Measurements from ENCODE around the gene HOXC13. TPM values are rescaled to one million over a fixed set of nuclear protein-coding genes. Genes with fewer than 3 reads are reported as not detected.
A peak's percentile ranks its signal among the peaks of the same experiment; 100 is the strongest.

The HOXC13 gene
- total RNA-seq, 1 donor from 2014 or later = not detected

DNA sequence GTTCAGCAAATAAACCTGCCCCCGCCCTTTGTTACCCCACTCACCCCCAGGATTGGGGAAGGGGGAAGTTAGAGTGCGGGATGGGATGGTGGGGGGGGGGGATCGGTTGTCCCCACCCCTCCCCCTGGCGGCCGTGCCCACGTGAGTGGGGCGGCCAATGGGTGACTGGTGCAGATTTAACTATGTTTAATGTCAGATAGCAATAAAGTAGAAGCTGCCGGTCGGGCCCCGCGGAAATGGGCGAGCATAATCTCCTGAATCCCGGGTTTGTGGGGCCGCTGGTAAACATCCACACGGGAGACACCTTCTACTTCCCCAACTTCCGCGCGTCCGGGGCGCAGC lies 16.0 kb downstream of the HOXC13 start, which contains the start of gene HOXC12:
Gene HOXC12 (plus strand): TSS at position 210 of the 342 bp plus-strand sequence. CDS start 27 bp downstream, at position 237.
- DNase-seq (ENCODE audit: extremely low spot score in 2 of 2) = no peak

DNA sequence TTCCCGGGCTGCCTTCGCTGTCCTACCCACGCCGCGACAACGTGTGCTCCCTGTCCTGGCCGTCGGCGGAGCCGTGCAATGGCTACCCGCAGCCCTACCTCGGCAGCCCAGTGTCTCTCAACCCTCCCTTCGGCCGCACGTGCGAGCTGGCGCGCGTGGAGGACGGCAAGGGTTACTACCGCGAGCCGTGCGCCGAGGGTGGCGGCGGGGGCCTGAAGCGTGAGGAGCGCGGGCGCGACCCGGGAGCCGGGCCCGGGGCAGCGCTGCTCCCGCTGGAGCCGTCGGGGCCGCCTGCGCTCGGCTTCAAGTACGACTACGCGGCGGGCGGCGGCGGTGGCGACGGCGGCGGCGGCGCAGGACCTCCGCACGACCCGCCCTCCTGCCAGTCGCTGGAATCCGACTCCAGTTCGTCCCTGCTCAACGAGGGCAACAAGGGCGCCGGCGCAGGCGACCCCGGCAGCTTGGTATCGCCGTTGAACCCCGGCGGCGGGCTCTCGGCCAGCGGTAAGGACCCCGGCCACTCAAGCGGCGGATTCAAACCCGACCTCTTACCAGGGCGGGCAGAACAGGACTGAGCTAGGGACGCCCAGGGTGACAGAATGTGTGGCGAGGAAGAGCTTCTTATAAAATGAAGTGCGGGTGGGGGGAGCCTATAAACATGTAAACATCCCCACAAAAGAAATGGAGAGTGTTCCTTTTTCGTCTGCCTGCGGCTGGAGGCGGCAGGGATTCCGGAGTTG lies 16.6 kb downstream of the HOXC13 start:
- Histone ChIP-seq H3K36me3 (no peaks in the 10 kb centered on the region), H3K27me3 (peaks cover 32% of the 10 kb centered on the region), H3K27ac (no peak overlapping the region), H3K4me1 (peaks cover 13% of the 10 kb centered on the region), H3K4me3 (peak overlapping the region in 1 of 2 donors; percentile 10), H3K9me3 (no peaks in the 10 kb centered on the region)
- TF ChIP-seq POLR2A (IDR thresholded peaks at IDR 0.05) (no peak), POLR2AphosphoS5 (IDR thresholded peaks at IDR 0.05; ENCODE audit: insufficient read depth in 1 of 2, low read depth in 1 of 2) (no peak)
- TF ChIP-seq, protein P1, sequence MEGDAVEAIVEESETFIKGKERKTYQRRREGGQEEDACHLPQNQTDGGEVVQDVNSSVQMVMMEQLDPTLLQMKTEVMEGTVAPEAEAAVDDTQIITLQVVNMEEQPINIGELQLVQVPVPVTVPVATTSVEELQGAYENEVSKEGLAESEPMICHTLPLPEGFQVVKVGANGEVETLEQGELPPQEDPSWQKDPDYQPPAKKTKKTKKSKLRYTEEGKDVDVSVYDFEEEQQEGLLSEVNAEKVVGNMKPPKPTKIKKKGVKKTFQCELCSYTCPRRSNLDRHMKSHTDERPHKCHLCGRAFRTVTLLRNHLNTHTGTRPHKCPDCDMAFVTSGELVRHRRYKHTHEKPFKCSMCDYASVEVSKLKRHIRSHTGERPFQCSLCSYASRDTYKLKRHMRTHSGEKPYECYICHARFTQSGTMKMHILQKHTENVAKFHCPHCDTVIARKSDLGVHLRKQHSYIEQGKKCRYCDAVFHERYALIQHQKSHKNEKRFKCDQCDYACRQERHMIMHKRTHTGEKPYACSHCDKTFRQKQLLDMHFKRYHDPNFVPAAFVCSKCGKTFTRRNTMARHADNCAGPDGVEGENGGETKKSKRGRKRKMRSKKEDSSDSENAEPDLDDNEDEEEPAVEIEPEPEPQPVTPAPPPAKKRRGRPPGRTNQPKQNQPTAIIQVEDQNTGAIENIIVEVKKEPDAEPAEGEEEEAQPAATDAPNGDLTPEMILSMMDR (IDR thresholded peaks at IDR 0.05) = no peak
- DNase-seq (ENCODE audit: extremely low spot score in 2 of 2) = no peak
- intact Hi-C loops (cut with DNase I) = no loop called here

More for the DNA sequence above, 16.0 kb downstream of the HOXC13 start, which contains the start of gene HOXC12:
- Histone ChIP-seq H3K4me1 (peaks cover 13% of the 10 kb centered on the region), H3K27me3 (peaks cover 33% of the 10 kb centered on the region), H3K9me3 (no peaks in the 10 kb centered on the region), H3K36me3 (no peaks in the 10 kb centered on the region), H3K27ac (no peak within 1 kb of the TSS), H3K4me3 (peak within 1 kb of the TSS in 1 of 2 donors; percentile 10)
- intact Hi-C loops (cut with DNase I) = no loop called here
- TF ChIP-seq, protein P1 (IDR thresholded peaks at IDR 0.05) = no peak
- TF ChIP-seq POLR2A (IDR thresholded peaks at IDR 0.05) (no peak), POLR2AphosphoS5 (IDR thresholded peaks at IDR 0.05; ENCODE audit: insufficient read depth in 1 of 2, low read depth in 1 of 2) (no peak)

DNA sequence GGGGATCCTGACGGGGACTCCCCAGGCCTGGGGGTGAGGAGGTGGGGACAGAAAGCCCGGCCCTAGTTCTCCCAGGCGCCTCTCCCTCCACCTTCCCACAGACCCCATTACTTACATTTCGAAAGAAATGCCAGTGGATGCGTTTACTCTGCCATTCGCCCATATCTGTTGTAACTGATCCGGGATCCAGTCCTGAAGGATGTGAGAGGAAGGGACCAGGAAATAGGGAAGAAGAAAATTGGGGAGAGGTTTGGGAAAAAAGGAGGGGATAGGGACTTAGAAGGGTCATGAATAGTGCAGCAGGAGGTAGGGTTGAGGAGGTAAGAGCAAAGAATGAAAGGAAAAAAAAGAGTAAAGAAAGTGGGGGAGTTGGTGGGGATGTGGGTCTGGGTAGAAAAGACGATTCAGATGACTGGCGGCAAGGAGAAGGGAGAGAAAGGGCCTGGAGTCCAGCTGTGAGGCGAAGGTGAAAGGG lies 17.2 kb downstream of the HOXC13 start:
- intact Hi-C loops (cut with DNase I) = no loop called here
- H3K9me3 ChIP-seq = no peaks in the 10 kb centered on the region
- TF ChIP-seq, protein P1 (IDR thresholded peaks at IDR 0.05) = no peak
- TF ChIP-seq POLR2AphosphoS5 (IDR thresholded peaks at IDR 0.05; ENCODE audit: insufficient read depth in 1 of 2, low read depth in 1 of 2) = no peak
- no peak for TF ChIP-seq POLR2A (IDR thresholded peaks at IDR 0.05)
- no peak overlapping the region for H3K4me3 ChIP-seq
- peaks cover 13% of the 10 kb centered on the region for H3K4me1 ChIP-seq
- H3K27ac ChIP-seq = no peak overlapping the region
- DNase-seq (ENCODE audit: extremely low spot score in 2 of 2) = no peak
- H3K27me3 ChIP-seq = peaks cover 32% of the 10 kb centered on the region
- no peaks in the 10 kb centered on the region for H3K36me3 ChIP-seq

DNA sequence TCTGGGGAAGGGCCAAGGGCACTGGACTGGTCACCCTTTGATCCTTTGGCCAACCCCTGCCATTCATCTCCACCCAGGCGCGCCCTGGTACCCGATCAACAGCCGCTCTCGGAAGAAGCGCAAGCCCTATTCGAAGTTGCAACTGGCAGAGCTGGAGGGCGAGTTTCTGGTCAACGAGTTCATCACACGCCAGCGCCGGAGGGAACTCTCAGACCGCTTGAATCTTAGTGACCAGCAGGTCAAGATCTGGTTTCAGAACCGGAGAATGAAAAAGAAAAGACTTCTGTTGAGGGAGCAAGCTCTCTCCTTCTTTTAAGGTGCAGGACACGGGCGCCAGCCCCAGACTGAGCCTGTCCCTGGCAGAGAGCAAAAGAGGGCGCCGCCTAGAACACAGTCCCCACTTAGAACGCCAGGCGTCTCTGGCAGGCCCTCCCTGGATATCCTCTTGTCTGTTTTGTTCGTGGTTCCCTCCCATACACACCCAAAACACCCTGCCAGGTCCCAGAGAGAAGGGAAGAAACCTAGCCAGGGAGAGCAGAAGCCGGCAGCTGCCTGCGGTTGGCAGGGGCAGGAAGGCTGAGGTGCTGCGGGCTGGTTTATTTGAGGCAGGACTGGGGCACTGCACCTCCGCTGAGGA lies 17.7 kb downstream of the HOXC13 start:
- Histone ChIP-seq H3K27me3 (peaks cover 32% of the 10 kb centered on the region), H3K9me3 (no peaks in the 10 kb centered on the region), H3K4me3 (no peak overlapping the region), H3K36me3 (no peaks in the 10 kb centered on the region), H3K4me1 (peaks cover 11% of the 10 kb centered on the region), H3K27ac (no peak overlapping the region)
- TF ChIP-seq, protein P1 (IDR thresholded peaks at IDR 0.05) = no peak
- TF ChIP-seq POLR2A (IDR thresholded peaks at IDR 0.05) (no peak), POLR2AphosphoS5 (IDR thresholded peaks at IDR 0.05; ENCODE audit: insufficient read depth in 1 of 2, low read depth in 1 of 2) (no peak)
- intact Hi-C loops (cut with DNase I) = no loop called here
- DNase-seq (ENCODE audit: extremely low spot score in 2 of 2) = no peak
